Neuronal stem cell (in vitro differentiated cells): ENCODE data around the gene BPI. TPM values are rescaled to one million over a fixed set of nuclear protein-coding genes. Genes with fewer than 3 reads are reported as not detected.
"Not testable (repeated sequence)": the region's sequence is repeated elsewhere in the genome, so short reads cannot be mapped to it uniquely, and the experiment has no call there.

Experiments used
- DNase-seq: peaks from one replicate; pipeline ENCODE4 v3.0.0-alpha.2; 2013; ENCODE audit warnings: low spot score
- H2AFZ ChIP-seq: one replicate; pipeline ENCODE4 v1.6.1; 2013; ENCODE audit warnings: mild to moderate bottlenecking, low read length, inconsistent platforms
- H2AK5ac ChIP-seq: 2 replicates; pipeline ENCODE4 v1.6.1; 2013; ENCODE audit warnings: low read depth, mild to moderate bottlenecking, inconsistent platforms, low read length, moderate library complexity, mixed read lengths
- H2BK120ac ChIP-seq: 2 replicates; pipeline ENCODE4 v1.6.1; 2013; ENCODE audit warnings: low read depth, mild to moderate bottlenecking, inconsistent platforms, low read length, moderate library complexity, mixed read lengths
- H2BK12ac ChIP-seq: one replicate; pipeline ENCODE4 v1.6.1; 2013; ENCODE audit warnings: low read length, inconsistent platforms
- H2BK15ac ChIP-seq: 2 replicates; pipeline ENCODE4 v1.6.1; 2013; ENCODE audit warnings: mild to moderate bottlenecking, low read length, inconsistent platforms, mixed read lengths
- H2BK5ac ChIP-seq: one replicate; pipeline ENCODE4 v1.6.1; 2013; ENCODE audit warnings: inconsistent platforms, mild to moderate bottlenecking, low read length, moderate library complexity
- H3K14ac ChIP-seq: one replicate; pipeline ENCODE4 v1.6.1; 2013; ENCODE audit warnings: low read length, inconsistent platforms
- H3K18ac ChIP-seq: 2 replicates; pipeline ENCODE4 v1.6.1; 2013; ENCODE audit warnings: low read length, inconsistent platforms
- H3K23ac ChIP-seq: 2 replicates; pipeline ENCODE4 v1.6.1; 2013; ENCODE audit warnings: low read depth, mild to moderate bottlenecking, mixed read lengths, low read length, inconsistent platforms; ENCODE audit not compliant: poor library complexity
- H3K27ac ChIP-seq: replicated peaks from 3 replicates; pipeline ENCODE4 v1.5.1; 2013; ENCODE audit warnings: low read length, inconsistent platforms
- H3K27me3 ChIP-seq, 3 experiments: 2 replicates each; pipeline ENCODE4 v1.6.1; 2013; ENCODE audit warnings: low read length in 3 of 3, mild to moderate bottlenecking in 2 of 3, inconsistent platforms in 1 of 3, low read depth in 1 of 3, mixed read lengths in 1 of 3, moderate library complexity in 1 of 3; ENCODE audit not compliant: control insufficient read depth in 3 of 3, insufficient read depth in 3 of 3
- H3K36me3 ChIP-seq, 2 donors: replicated peaks in 1 of 2; 2 replicates each; pipeline ENCODE4 v1.6.1; 2013; ENCODE audit warnings: low read length in 2 of 2; ENCODE audit not compliant: control insufficient read depth in 2 of 2, insufficient read depth in 2 of 2
- H3K4ac ChIP-seq: 2 replicates; pipeline ENCODE4 v1.6.1; 2013; ENCODE audit warnings: inconsistent platforms, mild to moderate bottlenecking, low read length, moderate library complexity
- H3K4me1 ChIP-seq, 2 donors: 1 replicate in 1 of 2; 2 replicates in 1 of 2; pipeline ENCODE4 v1.6.1; 2013; ENCODE audit warnings: low read length in 2 of 2, low read depth in 1 of 2; ENCODE audit not compliant: control insufficient read depth in 2 of 2, insufficient read depth in 1 of 2
- H3K4me2 ChIP-seq: one replicate; pipeline ENCODE4 v1.6.1; 2013; ENCODE audit warnings: mild to moderate bottlenecking, low read length, inconsistent platforms; ENCODE audit not compliant: insufficient read depth, poor library complexity, severe bottlenecking
- H3K4me3 ChIP-seq, 2 donors: 2 replicates each; pipeline ENCODE4 v1.5.1; 2013; ENCODE audit warnings: low read length in 2 of 2, mild to moderate bottlenecking in 2 of 2, inconsistent platforms in 1 of 2, moderate library complexity in 1 of 2
- H3K79me1 ChIP-seq: one replicate; pipeline ENCODE4 v1.6.1; 2013; ENCODE audit warnings: low read depth, mild to moderate bottlenecking, inconsistent platforms, low read length, moderate library complexity
- H3K9ac ChIP-seq: one replicate; pipeline ENCODE4 v1.6.1; 2013; ENCODE audit warnings: mild to moderate bottlenecking, low read depth, low read length, inconsistent platforms; ENCODE audit not compliant: poor library complexity
- H3K9me3 ChIP-seq, 2 donors: replicated peaks in 1 of 2; 2 replicates each; pipeline versions ENCODE3 to v1.6.1; 2013; ENCODE audit warnings: low read length in 2 of 2, mild to moderate bottlenecking in 2 of 2, inconsistent platforms in 1 of 2, low read depth in 1 of 2, mixed read lengths in 1 of 2, moderate library complexity in 1 of 2; ENCODE audit not compliant: control insufficient read depth in 2 of 2, insufficient read depth in 1 of 2
- H4K8ac ChIP-seq: one replicate; pipeline ENCODE4 v1.6.1; 2013; ENCODE audit warnings: low read depth, mild to moderate bottlenecking, inconsistent platforms, low read length, moderate library complexity
- H4K91ac ChIP-seq: one replicate; pipeline ENCODE4 v1.6.1; 2013; ENCODE audit warnings: low read length, low read depth, mild to moderate bottlenecking, inconsistent platforms; ENCODE audit not compliant: poor library complexity
- WGBS, 2 donors: extraction: QIAGEN DNeasy Blood & Tissue Kit; methylation state at CpG; one replicate each; pipeline ENCODE4 v1.1.7; 2013; ENCODE audit warnings: missing lambda C conversion rate in 2 of 2, mixed read lengths in 1 of 2; ENCODE audit not compliant: insufficient read length in 2 of 2, insufficient replicate concordance in 1 of 2; ENCODE audit errors: extremely low coverage in 2 of 2; 5-methylcytosine and 5-hydroxymethylcytosine counted together
- polyA plus RNA-seq, 2 experiments: library from polyadenylated mRNA; stranded (reverse); fragments of 200-250 nt; gene quantifications; one replicate each; pipeline ENCODE4 v1.2.3, GENCODE V29; 2013

Gene BPI
- polyA plus RNA-seq (2013, experiment 1 of 2): not detected
- not detected for polyA plus RNA-seq (2013, experiment 2 of 2)

DNA sequence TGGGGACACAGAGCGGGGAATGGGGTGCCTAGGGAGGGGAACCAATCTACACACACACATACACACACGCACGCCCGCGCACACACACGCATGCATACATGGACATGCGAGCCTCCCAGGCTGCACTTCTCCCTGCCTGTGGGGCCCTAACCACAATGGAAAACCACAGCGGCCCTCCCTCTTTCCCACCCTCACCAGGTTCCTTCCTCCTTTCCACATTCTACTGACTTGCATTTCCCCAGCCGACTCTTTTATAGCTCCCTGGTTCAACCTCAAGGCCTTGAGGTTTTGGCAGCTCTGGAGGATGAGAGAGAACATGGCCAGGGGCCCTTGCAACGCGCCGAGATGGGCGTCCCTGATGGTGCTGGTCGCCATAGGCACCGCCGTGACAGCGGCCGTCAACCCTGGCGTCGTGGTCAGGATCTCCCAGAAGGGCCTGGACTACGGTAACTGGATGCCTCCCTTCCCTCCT, at the start of gene BPI:
TSS of gene BPI (plus strand) at position 249 of the 472 bp plus-strand sequence. CDS start at position 317, 68 bp downstream.
- H4K8ac ChIP-seq: no peak within 1 kb of the TSS
- peak within 1 kb of the TSS; percentile 11 for H3K14ac ChIP-seq
- no peak within 1 kb of the TSS for H2AFZ ChIP-seq
- no peak within 1 kb of the TSS for H3K4me2 ChIP-seq
- no peak within 1 kb of the TSS for H3K4me3 ChIP-seq
- WGBS, 2 donors: no CpG with 5 or more reads among the region's 21 CpGs
- no peak within 1 kb of the TSS for H3K23ac ChIP-seq
- no peak for DNase-seq
- peak within 1 kb of the TSS; percentile 34 for H3K9ac ChIP-seq
- no peak within 1 kb of the TSS for H3K27ac ChIP-seq
- H3K36me3 ChIP-seq: no peaks in the 10 kb centered on the region
- H3K27me3 ChIP-seq: peaks cover 0 to 21% (median 0%) of the 10 kb centered on the region in 3 experiments
- peak within 1 kb of the TSS; percentile 70 for H3K18ac ChIP-seq
- no peak within 1 kb of the TSS for H2BK120ac ChIP-seq
- no peaks in the 10 kb centered on the region for H3K9me3 ChIP-seq
- H4K91ac ChIP-seq: no peak within 1 kb of the TSS
- H3K4ac ChIP-seq: no peak within 1 kb of the TSS
- peaks cover 2 to 4% of the 10 kb centered on the region in 2 donors for H3K4me1 ChIP-seq
- peak within 1 kb of the TSS; percentile 87 for H2BK12ac ChIP-seq
- H3K79me1 ChIP-seq: no peaks in the 10 kb centered on the region
- H2BK5ac ChIP-seq: no peak within 1 kb of the TSS
- H2BK15ac ChIP-seq: no peak within 1 kb of the TSS
- H2AK5ac ChIP-seq: peak within 1 kb of the TSS; percentile 21

DNA sequence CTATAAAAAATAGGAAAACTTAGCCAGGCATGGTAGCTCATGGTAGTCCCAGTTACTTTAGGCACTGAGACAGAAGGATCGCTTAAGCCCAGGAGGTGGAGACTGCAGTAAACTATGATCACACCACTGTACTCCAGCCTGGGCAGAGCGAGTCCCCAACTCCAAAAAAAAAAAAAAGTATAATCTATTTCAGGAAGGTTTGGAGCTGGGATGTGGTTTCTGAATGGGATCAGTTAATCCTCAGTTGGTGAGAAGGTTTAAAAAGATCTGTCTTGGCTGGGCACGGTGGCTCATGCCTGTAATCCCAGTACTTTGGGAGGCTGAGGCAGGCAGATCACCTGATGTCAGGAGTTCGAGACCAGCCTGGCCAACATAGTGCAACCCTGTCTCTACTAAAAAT, 49.3 kb upstream of the BPI start:
- H3K9me3 ChIP-seq, H3K4me1 ChIP-seq, DNase-seq, H3K4me2 ChIP-seq, H3K14ac ChIP-seq, H2AFZ ChIP-seq, H4K8ac ChIP-seq, H4K91ac ChIP-seq, H2BK5ac ChIP-seq, H3K4me3 ChIP-seq, H2BK120ac ChIP-seq, H3K36me3 ChIP-seq, H3K79me1 ChIP-seq, H3K18ac ChIP-seq, H3K9ac ChIP-seq, H2AK5ac ChIP-seq, H2BK12ac ChIP-seq, H3K4ac ChIP-seq, H2BK15ac ChIP-seq, H3K27ac ChIP-seq, H3K23ac ChIP-seq: not testable (repeated sequence)
- WGBS, 2 donors: no CpG with 5 or more reads among the region's 4 CpGs
- peaks cover 0 to 22% (median 0%) of the 10 kb centered on the region in 3 experiments for H3K27me3 ChIP-seq

DNA sequence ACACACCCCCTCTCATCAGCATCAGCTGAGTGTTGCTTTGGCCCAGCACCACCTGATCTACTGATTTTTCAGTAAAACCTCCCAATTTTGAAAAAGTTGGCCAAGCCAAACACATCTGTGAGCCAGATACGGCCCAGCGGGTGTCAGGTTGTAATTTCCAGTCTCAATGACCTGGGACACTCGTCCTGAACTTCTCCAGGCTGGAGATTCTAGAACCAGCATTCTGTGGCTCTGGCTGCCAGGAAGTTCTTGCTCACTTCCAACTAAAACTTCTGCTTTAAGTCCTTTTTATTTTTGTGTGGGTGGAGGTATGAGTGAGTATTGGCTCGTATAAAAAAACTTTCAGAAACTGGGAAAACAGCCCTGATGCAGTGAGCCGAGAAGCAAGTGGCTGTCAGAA, 48.6 kb upstream of the BPI start:
- Histone ChIP-seq H3K9ac (no peak overlapping the region), H3K4ac (no peak overlapping the region), H3K14ac (no peak overlapping the region), H4K91ac (no peak overlapping the region), H2AFZ (no peak overlapping the region), H2BK12ac (no peak overlapping the region), H3K9me3 (no peaks in the 10 kb centered on the region), H4K8ac (no peak overlapping the region), H2AK5ac (no peak overlapping the region), H3K4me3 (no peak overlapping the region), H3K79me1 (no peaks in the 10 kb centered on the region), H3K36me3 (no peaks in the 10 kb centered on the region), H3K4me1 (peaks cover 0 to 9% of the 10 kb centered on the region in 2 donors), H2BK120ac (peak overlapping the region; percentile 37), H3K4me2 (no peak overlapping the region), H3K18ac (no peak overlapping the region), H3K27me3 (peaks cover 0 to 30% (median 5%) of the 10 kb centered on the region in 3 experiments), H2BK15ac (no peak overlapping the region), H2BK5ac (no peak overlapping the region), H3K27ac (no peak overlapping the region), H3K23ac (no peak overlapping the region)
- no CpG with 5 or more reads among the region's 5 CpGs for WGBS, 2 donors
- no peak for DNase-seq

DNA sequence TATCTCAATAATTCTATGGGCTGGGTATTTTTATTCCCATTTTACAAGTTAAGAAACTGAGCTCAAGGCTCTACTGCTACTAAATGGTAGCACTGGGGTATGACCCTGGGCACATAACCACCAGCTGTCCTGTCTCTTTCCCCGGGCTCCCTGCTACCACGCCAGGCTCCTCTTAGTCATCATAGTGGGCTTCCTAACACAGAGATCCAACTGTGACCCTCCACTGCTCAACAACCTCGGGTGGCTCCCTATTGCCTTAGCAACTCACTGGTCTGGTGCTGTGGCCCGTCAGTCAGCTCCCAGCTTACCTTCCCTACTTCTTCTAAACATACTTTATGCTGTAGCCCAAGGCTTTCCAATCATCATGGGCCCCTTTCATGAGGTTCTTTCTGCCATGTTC, 47.9 kb upstream of the BPI start:
- H3K36me3 ChIP-seq: no peaks in the 10 kb centered on the region
- H3K27me3 ChIP-seq: peaks cover 0 to 35% (median 7%) of the 10 kb centered on the region in 3 experiments
- no peak overlapping the region for H2BK5ac ChIP-seq
- no peak overlapping the region for H3K14ac ChIP-seq
- no peak overlapping the region for H3K9ac ChIP-seq
- DNase-seq: no peak
- no peak overlapping the region for H3K4me2 ChIP-seq
- no peak overlapping the region for H2BK12ac ChIP-seq
- H4K8ac ChIP-seq: no peak overlapping the region
- H3K4ac ChIP-seq: no peak overlapping the region
- no CpG with 5 or more reads among the region's 4 CpGs for WGBS, 2 donors
- peaks cover 0 to 9% of the 10 kb centered on the region in 2 donors for H3K4me1 ChIP-seq
- no peak overlapping the region for H3K4me3 ChIP-seq
- H3K18ac ChIP-seq: no peak overlapping the region
- no peaks in the 10 kb centered on the region for H3K9me3 ChIP-seq
- H3K23ac ChIP-seq: no peak overlapping the region
- H2AFZ ChIP-seq: no peak overlapping the region
- H3K27ac ChIP-seq: no peak overlapping the region
- H2BK15ac ChIP-seq: no peak overlapping the region
- H4K91ac ChIP-seq: no peak overlapping the region
- H3K79me1 ChIP-seq: no peaks in the 10 kb centered on the region
- no peak overlapping the region for H2BK120ac ChIP-seq
- H2AK5ac ChIP-seq: no peak overlapping the region
